ENCODE results near the gene LARGE2.

Gene LARGE2

DNA sequence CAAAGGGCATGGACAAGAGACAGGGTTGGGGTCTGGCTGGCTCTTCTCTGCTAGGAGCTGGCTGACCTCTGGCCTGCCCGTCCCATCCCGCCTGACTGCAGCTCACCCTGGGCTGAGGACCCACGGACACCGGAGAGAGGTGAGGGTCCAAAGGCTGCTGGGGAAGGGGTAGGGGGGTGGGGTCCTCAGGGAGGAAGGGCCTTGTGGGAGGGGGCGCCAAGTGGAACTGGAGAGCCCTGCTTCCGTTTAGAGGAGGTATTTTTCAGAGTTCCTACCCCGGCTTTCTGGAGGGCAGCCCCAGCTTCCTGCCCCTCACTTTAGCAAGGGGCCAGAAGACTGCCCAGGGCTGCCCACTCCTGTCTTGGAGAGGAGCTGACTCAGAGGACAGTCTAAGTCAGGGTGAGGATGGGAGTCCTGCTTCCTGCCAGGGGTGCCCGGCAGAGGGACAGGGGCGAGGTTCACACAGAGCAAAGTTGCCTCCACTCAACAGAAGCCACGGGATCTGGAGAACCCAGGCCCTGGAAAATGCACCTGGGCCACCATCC lies 7.1 kb downstream of the LARGE2 start:
- TF ChIP-seq, protein P1, sequence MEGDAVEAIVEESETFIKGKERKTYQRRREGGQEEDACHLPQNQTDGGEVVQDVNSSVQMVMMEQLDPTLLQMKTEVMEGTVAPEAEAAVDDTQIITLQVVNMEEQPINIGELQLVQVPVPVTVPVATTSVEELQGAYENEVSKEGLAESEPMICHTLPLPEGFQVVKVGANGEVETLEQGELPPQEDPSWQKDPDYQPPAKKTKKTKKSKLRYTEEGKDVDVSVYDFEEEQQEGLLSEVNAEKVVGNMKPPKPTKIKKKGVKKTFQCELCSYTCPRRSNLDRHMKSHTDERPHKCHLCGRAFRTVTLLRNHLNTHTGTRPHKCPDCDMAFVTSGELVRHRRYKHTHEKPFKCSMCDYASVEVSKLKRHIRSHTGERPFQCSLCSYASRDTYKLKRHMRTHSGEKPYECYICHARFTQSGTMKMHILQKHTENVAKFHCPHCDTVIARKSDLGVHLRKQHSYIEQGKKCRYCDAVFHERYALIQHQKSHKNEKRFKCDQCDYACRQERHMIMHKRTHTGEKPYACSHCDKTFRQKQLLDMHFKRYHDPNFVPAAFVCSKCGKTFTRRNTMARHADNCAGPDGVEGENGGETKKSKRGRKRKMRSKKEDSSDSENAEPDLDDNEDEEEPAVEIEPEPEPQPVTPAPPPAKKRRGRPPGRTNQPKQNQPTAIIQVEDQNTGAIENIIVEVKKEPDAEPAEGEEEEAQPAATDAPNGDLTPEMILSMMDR (conservative IDR thresholded peaks at IDR 0.05), result no peak
- no peak for TF ChIP-seq ZFX (IDR thresholded peaks at IDR 0.05)
- H3K27ac ChIP-seq, result no peak overlapping the region

DNA sequence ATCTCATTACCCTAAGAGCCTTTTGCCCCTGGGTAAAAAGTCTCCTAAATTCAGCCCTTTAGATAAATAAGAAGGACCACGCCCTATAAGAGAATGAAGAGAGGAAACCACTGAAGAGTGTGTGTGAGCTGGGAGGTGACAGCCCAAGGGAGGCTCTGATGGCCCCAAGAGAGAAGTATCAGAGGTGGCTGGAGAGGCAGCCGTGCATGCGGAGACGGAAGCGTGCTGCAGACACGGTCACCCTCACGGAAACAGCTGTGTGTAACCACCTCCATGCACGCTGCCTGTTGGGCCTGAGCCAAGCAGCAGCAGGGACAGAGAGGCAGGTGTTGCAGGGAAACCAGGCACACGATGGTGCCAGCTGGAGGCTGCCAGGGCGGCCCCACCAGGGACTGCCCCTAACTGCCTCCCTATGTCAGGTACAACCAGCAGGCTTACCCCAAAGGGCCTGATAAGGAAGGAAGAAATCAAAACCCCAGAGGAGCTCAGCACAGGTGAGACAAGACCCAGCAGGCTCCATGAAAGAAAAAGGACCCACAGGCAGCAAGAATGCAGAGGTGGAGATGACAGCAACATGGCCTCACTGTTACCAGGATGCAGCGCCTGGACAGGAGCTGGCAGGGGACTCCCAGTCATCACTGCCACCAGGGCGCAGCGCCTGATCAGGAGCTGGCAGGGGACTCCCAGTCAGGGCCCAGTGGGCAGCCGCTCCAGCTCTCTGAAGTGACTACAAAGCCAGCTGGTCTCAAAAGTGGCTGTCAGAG lies 7.8 kb downstream of the LARGE2 start:
- TF ChIP-seq ZFX (IDR thresholded peaks at IDR 0.05), result no peak
- TF ChIP-seq, protein P1 (conservative IDR thresholded peaks at IDR 0.05), result no peak
- H3K27ac ChIP-seq, result no peak overlapping the region

DNA sequence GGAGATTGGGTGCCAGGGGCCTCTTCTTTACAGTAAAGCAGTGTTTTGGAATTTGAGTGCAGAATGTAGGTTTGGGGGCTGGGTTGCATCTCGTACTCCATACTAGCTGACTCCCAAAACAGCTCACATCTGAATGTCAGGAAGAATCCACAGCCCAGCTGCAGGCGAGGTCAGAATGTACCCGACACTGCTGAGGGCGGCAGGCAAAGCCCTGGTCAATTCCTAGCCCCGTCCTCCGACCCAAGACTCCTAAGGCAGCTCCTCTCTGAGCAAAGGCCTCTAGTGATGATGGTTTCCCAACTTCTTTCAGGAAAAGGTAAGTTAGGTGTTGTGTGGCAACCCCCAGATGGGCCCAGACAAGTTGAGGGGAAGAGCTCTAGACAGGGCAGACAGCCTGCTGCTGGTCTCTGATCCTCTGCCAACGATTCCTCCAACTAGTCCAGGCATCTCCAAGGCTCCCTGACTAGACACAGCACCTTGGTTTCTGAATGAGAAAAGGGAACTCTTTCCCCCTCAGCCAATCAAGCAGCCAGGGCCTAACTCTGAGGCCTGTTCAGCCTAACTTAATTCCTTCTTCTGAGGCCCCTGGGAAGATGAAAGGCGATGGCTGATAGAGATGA lies 8.6 kb downstream of the LARGE2 start:
- peak overlapping the region; percentile 16; the same call in 1 of the 2 replicates for H3K27ac ChIP-seq
- TF ChIP-seq, protein P1 (conservative IDR thresholded peaks at IDR 0.05), result no peak
- no peak for TF ChIP-seq ZFX (IDR thresholded peaks at IDR 0.05)

DNA sequence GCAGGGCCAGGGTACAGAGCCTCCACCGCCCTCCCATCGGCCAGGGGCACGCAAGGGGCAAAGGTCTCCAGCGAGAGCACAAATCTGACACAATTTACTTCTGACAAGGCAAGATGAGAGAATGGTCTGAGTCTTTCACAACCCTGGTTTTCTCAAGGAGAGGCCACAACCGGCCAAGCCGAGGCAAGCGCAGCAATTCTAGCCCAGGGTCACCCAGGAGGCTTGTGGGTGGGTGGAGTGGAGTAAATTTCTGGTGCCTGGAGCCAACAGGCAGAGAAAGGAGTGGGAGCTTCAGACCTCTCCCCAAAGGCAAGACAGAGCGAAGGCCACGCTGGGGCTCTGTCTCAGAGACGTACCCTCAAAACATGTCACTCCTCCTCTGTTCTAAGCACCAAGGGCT lies 9.3 kb downstream of the LARGE2 start:
- TF ChIP-seq, protein P1 (conservative IDR thresholded peaks at IDR 0.05), result no peak
- TF ChIP-seq ZFX (IDR thresholded peaks at IDR 0.05), result no peak
- peak overlapping the region; percentile 16 for H3K27ac ChIP-seq

DNA sequence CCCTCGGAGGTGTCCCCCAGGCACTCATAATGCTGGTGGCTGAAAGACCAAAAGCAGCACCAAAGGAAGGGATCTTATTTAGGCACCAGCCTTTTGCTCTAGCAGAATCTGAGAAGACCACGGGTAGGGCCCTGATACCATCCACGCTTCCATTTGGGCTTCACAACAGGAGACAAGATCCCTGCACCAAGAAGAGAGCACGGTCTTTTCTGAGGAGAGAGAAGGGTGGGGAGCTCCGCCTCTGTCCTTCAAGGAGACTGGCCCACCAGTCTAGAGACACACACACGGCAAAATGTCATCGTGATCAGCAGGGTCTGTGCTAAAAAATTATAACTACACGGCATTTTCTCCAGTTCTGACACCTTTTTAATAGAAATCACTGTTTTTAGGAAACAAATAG lies 9.8 kb downstream of the LARGE2 start:
- peak overlapping the region; percentile 16 for H3K27ac ChIP-seq

DNA sequence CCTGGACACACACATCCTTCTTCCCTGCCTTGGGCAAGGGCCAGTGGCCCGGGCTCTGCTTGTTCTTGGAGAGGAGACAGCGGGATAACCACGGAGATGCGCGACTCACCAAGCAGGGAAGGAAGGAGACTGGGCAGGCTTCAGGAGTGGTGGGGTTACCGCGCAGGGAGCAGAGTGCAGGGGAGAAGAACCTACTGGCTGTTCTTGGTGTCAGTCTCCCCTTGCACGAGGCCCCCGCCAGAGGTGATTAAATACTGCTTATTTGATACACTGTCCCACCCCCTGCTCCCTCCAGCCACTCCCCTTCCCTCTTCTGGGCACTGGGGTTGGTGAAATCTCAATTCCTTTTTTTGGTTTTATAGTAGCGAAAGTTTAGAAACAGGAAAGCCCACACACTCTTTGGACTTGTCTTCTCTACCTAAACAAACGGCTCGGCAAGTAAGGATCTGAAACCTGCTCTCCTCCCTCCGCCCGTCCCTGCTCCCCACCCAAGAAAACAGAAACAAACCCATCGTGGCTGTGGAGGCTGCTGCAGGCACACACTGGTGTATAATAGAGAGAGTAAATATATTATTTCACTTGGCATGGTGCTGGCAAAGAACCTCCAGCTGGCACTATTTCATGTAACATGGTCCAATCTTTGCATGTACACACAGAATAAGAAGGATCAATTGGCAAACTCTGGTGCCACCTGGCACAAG lies 10.8 kb downstream of the LARGE2 start:
- H3K27ac ChIP-seq, result peak overlapping the region; percentile 75
- TF ChIP-seq ZFX (IDR thresholded peaks at IDR 0.05), result no peak
- TF ChIP-seq, protein P1 (conservative IDR thresholded peaks at IDR 0.05), result no peak

More for the DNA sequence above, 9.8 kb downstream of the LARGE2 start:
- TF ChIP-seq, protein P1 (conservative IDR thresholded peaks at IDR 0.05), result no peak
- TF ChIP-seq ZFX (IDR thresholded peaks at IDR 0.05), result no peak
